Measurements from ENCODE around the gene GGCT.

Gene GGCT

DNA sequence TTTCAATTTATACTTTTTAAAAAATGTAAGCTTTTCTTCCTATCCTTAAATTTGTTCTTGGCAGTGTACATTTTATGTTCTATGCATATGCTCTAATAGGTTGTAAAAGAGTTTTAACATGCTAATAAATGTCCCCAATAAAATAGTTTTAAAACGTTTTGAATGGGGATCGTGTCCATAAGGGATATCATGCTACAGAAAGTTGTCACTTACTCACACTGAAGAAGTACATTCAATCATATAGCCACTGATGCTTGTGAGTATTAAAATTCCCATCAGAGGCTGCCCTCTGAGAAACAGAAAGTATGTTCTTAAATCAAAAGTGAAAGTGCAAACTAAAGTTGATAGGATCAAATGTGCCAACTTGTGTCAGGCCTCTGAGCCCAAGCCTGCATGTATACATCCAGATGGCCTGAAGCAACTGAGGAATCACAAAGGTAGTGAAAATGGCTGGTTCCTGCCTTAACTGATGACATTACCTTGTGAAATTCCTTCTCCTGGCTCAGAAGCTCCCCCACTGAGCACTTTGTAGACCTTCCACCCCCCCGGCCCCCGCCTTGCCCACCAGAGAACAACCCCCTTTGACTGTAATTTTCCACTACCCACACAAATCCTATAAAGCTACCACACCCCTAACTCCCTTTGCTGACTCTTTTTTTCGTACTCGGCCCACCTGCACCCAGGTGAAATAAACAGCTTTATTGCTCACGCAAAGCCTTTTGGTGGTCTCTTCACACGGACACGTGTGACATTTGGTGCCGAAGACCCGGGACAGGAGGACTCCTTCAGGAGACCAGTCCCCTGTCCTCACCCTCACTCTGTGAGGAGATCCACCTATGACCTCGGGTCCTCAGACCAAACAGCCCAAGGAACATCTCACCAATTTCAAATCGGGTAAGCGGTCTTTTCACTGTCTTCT, 25.2 kb downstream of the GGCT start:
- no peak for DNase-seq (ENCODE audit: low read depth in 1 of 2, low spot score in 1 of 2)
- Histone ChIP-seq H3K27me3 (ENCODE audit: insufficient read depth, poor library complexity, severe bottlenecking) (no peaks in the 10 kb centered on the region), H3K27ac (replicated peaks) (peak overlapping the region; percentile 85), H3K4me3 (replicated peaks; ENCODE audit: insufficient read depth, low read length) (peak overlapping the region; percentile 70)
- TF ChIP-seq GABPA (IDR thresholded peaks at IDR 0.05; ENCODE audit: low read depth) (no peak), SPI1 (IDR thresholded peaks at IDR 0.05; ENCODE audit: borderline replicate concordance, low read depth) (no peak), POLR2AphosphoS5 (IDR thresholded peaks at IDR 0.05; ENCODE audit: low read depth) (no peak)
- TF ChIP-seq, protein P1, sequence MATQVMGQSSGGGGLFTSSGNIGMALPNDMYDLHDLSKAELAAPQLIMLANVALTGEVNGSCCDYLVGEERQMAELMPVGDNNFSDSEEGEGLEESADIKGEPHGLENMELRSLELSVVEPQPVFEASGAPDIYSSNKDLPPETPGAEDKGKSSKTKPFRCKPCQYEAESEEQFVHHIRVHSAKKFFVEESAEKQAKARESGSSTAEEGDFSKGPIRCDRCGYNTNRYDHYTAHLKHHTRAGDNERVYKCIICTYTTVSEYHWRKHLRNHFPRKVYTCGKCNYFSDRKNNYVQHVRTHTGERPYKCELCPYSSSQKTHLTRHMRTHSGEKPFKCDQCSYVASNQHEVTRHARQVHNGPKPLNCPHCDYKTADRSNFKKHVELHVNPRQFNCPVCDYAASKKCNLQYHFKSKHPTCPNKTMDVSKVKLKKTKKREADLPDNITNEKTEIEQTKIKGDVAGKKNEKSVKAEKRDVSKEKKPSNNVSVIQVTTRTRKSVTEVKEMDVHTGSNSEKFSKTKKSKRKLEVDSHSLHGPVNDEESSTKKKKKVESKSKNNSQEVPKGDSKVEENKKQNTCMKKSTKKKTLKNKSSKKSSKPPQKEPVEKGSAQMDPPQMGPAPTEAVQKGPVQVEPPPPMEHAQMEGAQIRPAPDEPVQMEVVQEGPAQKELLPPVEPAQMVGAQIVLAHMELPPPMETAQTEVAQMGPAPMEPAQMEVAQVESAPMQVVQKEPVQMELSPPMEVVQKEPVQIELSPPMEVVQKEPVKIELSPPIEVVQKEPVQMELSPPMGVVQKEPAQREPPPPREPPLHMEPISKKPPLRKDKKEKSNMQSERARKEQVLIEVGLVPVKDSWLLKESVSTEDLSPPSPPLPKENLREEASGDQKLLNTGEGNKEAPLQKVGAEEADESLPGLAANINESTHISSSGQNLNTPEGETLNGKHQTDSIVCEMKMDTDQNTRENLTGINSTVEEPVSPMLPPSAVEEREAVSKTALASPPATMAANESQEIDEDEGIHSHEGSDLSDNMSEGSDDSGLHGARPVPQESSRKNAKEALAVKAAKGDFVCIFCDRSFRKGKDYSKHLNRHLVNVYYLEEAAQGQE (IDR thresholded peaks at IDR 0.05; ENCODE audit: insufficient replicate concordance, low read depth), result no peak
- TF ChIP-seq, protein P2, sequence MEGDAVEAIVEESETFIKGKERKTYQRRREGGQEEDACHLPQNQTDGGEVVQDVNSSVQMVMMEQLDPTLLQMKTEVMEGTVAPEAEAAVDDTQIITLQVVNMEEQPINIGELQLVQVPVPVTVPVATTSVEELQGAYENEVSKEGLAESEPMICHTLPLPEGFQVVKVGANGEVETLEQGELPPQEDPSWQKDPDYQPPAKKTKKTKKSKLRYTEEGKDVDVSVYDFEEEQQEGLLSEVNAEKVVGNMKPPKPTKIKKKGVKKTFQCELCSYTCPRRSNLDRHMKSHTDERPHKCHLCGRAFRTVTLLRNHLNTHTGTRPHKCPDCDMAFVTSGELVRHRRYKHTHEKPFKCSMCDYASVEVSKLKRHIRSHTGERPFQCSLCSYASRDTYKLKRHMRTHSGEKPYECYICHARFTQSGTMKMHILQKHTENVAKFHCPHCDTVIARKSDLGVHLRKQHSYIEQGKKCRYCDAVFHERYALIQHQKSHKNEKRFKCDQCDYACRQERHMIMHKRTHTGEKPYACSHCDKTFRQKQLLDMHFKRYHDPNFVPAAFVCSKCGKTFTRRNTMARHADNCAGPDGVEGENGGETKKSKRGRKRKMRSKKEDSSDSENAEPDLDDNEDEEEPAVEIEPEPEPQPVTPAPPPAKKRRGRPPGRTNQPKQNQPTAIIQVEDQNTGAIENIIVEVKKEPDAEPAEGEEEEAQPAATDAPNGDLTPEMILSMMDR (IDR thresholded peaks at IDR 0.05; ENCODE audit: insufficient read depth, low read length), result no peak

DNA sequence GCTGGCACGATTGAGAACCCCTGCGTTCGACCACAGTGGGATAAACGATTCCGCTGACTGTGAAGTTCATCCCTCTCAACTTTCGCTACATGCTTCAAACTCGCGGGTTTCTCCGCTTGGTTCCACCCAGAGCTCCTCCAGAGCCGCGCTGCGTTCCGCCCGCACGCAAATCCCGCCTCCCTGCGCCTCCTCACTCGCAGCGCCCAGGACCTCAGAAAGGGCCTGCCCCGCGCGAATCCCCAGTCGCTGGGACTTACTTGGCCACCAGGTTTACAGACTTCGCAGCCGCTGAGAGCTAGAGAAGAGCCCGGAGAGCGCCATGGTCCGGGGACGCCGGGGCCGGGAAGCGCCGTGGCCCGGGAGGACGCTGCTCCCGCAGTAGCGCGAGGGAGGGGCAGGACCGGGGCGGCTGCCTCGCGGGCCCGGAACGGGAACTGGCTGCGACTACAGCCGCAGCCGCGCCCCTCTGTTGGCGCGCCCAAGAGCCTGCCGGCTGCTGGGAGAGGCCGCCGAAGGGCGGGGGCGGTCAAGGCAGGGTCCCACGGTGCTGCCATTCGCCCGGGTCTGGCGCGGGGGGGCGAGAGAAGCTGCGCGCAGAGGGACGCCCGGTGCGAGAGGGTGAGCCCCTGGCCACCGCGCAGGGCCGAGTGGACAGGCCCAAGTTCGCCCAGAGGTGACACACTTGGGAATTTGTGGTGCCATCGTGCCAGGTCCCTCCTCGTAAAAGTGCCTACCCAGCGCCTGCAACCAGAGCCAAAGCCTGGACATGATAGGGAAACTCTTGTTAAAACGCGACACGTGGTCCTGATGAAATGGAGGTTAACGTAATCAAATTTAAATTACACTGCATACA, 26.1 kb downstream of the GGCT start, which contains the start of gene NOD1:
Gene NOD1 (minus strand): TSS at position 436 of the 853 bp plus-strand sequence. CDS start 21,863 bp downstream, outside the sequence.
- TF ChIP-seq GABPA (IDR thresholded peaks at IDR 0.05; ENCODE audit: low read depth), result peak; percentile 36; the same call in 1 of the 2 replicates
- TF ChIP-seq, protein P2 (IDR thresholded peaks at IDR 0.05; ENCODE audit: insufficient read depth, low read length), result no peak
- peak; percentile 80 for TF ChIP-seq POLR2AphosphoS5 (IDR thresholded peaks at IDR 0.05; ENCODE audit: low read depth)
- TF ChIP-seq, protein P1 (IDR thresholded peaks at IDR 0.05; ENCODE audit: insufficient replicate concordance, low read depth), result peak; percentile 37
- peak; percentile 75 for TF ChIP-seq SPI1 (IDR thresholded peaks at IDR 0.05; ENCODE audit: borderline replicate concordance, low read depth)
- H3K27ac ChIP-seq (replicated peaks), result peak within 1 kb of the TSS; percentile 85
- peak within 1 kb of the TSS; percentile 70 for H3K4me3 ChIP-seq (replicated peaks; ENCODE audit: insufficient read depth, low read length)
- peak; percentile 45 to 77 for DNase-seq (ENCODE audit: low read depth in 1 of 2, low spot score in 1 of 2)
- no peaks in the 10 kb centered on the region for H3K27me3 ChIP-seq (ENCODE audit: insufficient read depth, poor library complexity, severe bottlenecking)

DNA sequence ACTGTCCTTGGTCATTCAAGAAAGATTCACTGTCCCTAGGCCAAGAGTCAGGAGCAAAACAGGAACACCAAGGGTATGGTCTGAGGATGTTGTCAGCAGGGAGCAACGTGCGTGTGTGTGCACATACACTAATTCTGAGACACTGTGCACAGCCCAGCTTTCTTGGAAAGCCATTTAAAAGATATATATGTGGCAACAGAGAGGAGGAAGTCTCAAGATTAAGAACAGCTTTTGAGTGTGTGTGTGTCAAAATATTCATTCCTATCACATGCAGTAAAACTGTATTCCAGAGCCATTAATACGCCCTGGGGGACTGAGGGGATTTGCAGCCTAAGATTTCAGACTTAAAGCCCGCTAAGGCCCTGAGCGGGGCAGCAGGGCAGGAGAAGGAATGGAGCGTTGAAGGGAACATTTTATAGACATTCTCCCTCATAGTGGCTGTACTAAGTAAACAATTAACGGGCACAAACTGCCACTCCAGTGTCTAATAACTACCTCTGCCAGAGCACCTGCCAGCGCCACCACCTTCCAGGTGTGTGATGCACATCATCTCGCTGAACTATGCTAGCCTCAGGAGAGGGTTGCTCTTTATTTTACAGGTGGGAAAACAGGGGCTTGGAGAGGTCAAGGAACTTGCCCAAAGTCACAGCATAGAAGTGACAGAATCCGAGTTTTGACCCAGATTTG, 28.0 kb downstream of the GGCT start:
- DNase-seq (ENCODE audit: low read depth in 1 of 2, low spot score in 1 of 2), result peak in 1 of 2 experiments; percentile 54
- no peak overlapping the region for H3K4me3 ChIP-seq (replicated peaks; ENCODE audit: insufficient read depth, low read length)
- H3K27me3 ChIP-seq (ENCODE audit: insufficient read depth, poor library complexity, severe bottlenecking), result no peaks in the 10 kb centered on the region
- H3K27ac ChIP-seq (replicated peaks), result no peak overlapping the region
- TF ChIP-seq, protein P2 (IDR thresholded peaks at IDR 0.05; ENCODE audit: insufficient read depth, low read length), result no peak
- peak; percentile 41; the same call in 1 of the 2 replicates for TF ChIP-seq SPI1 (IDR thresholded peaks at IDR 0.05; ENCODE audit: borderline replicate concordance, low read depth)

Data from HL-60 (cell line).